Endothelial cell of umbilical vein (primary cell): ENCODE measurements around the gene TCF7L2. TPM values are rescaled to one million over a fixed set of nuclear protein-coding genes. Genes with fewer than 3 reads are reported as not detected.

Experiments used
- BruUV-seq: library from RNA; stranded (reverse); fragments of 400-500 nt; replicated peaks from 2 replicates; lab custom pipeline; 2021; lab: Mats Ljungman, UMichigan
- CTCF ChIA-PET: fragments of 300-600, 350-600 bp; sonication (Branson Sonifier 250); formaldehyde crosslinking; loops from one replicate; lab custom pipeline; 2021; ENCODE audit warnings: antibody characterized with exemption, inconsistent platforms; lab: Charles Lee
- POLR2A ChIA-PET: fragments of 300-600, 350-600 bp; sonication (Branson Sonifier 250); formaldehyde crosslinking; loops from one replicate; lab custom pipeline; 2021; ENCODE audit warnings: antibody characterized with exemption, inconsistent platforms; lab: Charles Lee
- DNase-seq: peaks from one replicate; pipeline ENCODE4 v3.0.0-alpha.2; 2011; ENCODE audit warnings: low read depth, low spot score
- FAIRE-seq: peaks from 2 replicates; lab custom pipeline; 2011; peaks lifted over from hg19 to GRCh38; lab: Jason Lieb, UNC
- H2AFZ ChIP-seq: 2 replicates; pipeline ENCODE4 v1.6.0; 2012; ENCODE audit warnings: low read depth, low read length, control low read depth, inconsistent platforms
- H3K27ac ChIP-seq: 2 replicates; pipeline ENCODE4 v1.5.1; 2011; ENCODE audit warnings: low read depth, mild to moderate bottlenecking, control low read depth, low read length, moderate library complexity; ENCODE audit not compliant: insufficient read depth
- H3K27me3 ChIP-seq, 2 experiments: 2 replicates each; pipeline versions ENCODE4 v1.6.0 to v1.6.1; 2011; ENCODE audit warnings: low read length in 2 of 2, mixed read lengths in 1 of 2; ENCODE audit not compliant: control insufficient read depth in 2 of 2, insufficient read depth in 2 of 2
- H3K36me3 ChIP-seq, 2 experiments: 2 replicates in 1 of 2; 3 replicates in 1 of 2; pipeline ENCODE4 v1.5.1; 2011; ENCODE audit warnings: low read length in 2 of 2, mild to moderate bottlenecking in 1 of 2, moderate library complexity in 1 of 2; ENCODE audit not compliant: control insufficient read depth in 2 of 2, insufficient read depth in 2 of 2; ENCODE audit errors: extremely low read depth in 1 of 2
- H3K4me1 ChIP-seq: 3 replicates; pipeline ENCODE4 v1.5.1; 2011; ENCODE audit warnings: mild to moderate bottlenecking, low read length; ENCODE audit not compliant: control insufficient read depth, insufficient read depth; ENCODE audit errors: extremely low read depth
- H3K4me2 ChIP-seq: 2 replicates; pipeline ENCODE4 v1.6.1; 2011; ENCODE audit warnings: low read length, control low read depth, mixed read lengths; ENCODE audit not compliant: insufficient read depth
- H3K4me3 ChIP-seq, 3 experiments: fragments of 200-600 bp in 1 of 3; sonication (generic), shearing (Covaris generic) in 1 of 3; replicated peaks in 1 of 3; 2 replicates each; pipeline ENCODE4 v1.5.1; 2011 to 2016; ENCODE audit warnings: control low read depth in 3 of 3, low read length in 3 of 3, mild to moderate bottlenecking in 2 of 3, inconsistent platforms in 1 of 3, low read depth in 1 of 3, moderate library complexity in 1 of 3; ENCODE audit not compliant: insufficient read depth in 1 of 3
- H3K79me2 ChIP-seq: 2 replicates; pipeline ENCODE4 v1.6.0; 2012; ENCODE audit warnings: low read length, inconsistent platforms; ENCODE audit not compliant: control insufficient read depth, insufficient read depth
- H3K9ac ChIP-seq: replicated peaks from 2 replicates; pipeline ENCODE3; 2011; ENCODE audit warnings: low read length, control low read depth; ENCODE audit not compliant: insufficient read depth; ENCODE audit errors: extremely low read depth
- H3K9me1 ChIP-seq: replicated peaks from 3 replicates; pipeline ENCODE4 v1.6.0; 2011; ENCODE audit warnings: mild to moderate bottlenecking, low read length; ENCODE audit not compliant: control insufficient read depth, insufficient read depth; ENCODE audit errors: extremely low read depth
- H3K9me3 ChIP-seq: replicated peaks from 2 replicates; pipeline ENCODE4 v1.5.1; 2012; ENCODE audit warnings: low read length, inconsistent platforms; ENCODE audit not compliant: control insufficient read depth, insufficient read depth
- H4K20me1 ChIP-seq: replicated peaks from 2 replicates; pipeline ENCODE3; 2011; ENCODE audit warnings: mild to moderate bottlenecking, low read length; ENCODE audit not compliant: control insufficient read depth, insufficient read depth; ENCODE audit errors: extremely low read depth
- EZH2 ChIP-seq: IDR thresholded peaks from 2 replicates; pipeline ENCODE4 v1.6.1; 2012; ENCODE audit warnings: borderline replicate concordance, low read depth, mild to moderate bottlenecking, moderate library complexity, low read length, inconsistent platforms; ENCODE audit not compliant: severe bottlenecking
- FOS ChIP-seq: IDR thresholded peaks from 2 replicates; pipeline ENCODE4 v1.6.1; 2011; ENCODE audit warnings: mild to moderate bottlenecking, low read length, moderate library complexity, borderline replicate concordance; ENCODE audit not compliant: insufficient read depth
- GATA2 ChIP-seq: IDR thresholded peaks from 2 replicates; pipeline ENCODE4 v1.7.0; 2011; ENCODE audit warnings: low read depth, mild to moderate bottlenecking, moderate library complexity, mixed read lengths, low read length; ENCODE audit not compliant: insufficient read length, insufficient read depth
- JUN ChIP-seq: IDR thresholded peaks from 2 replicates; pipeline ENCODE4 v1.6.1; 2011; ENCODE audit warnings: borderline replicate concordance, low read depth; ENCODE audit not compliant: insufficient read length, insufficient read depth
- MYC ChIP-seq: IDR thresholded peaks from one replicate; pipeline ENCODE4 v1.6.1; 2011; ENCODE audit warnings: mild to moderate bottlenecking, low read depth, low read length
- POLR2A ChIP-seq: IDR thresholded peaks from 2 replicates; pipeline ENCODE4 v1.6.1; 2012; ENCODE audit warnings: low read depth, mild to moderate bottlenecking, control low read depth, low read length
- POLR2AphosphoS5 ChIP-seq: IDR thresholded peaks from 2 replicates; pipeline ENCODE4 v1.6.1; 2012; ENCODE audit warnings: low read depth, mild to moderate bottlenecking, control low read depth, low read length, moderate library complexity; ENCODE audit not compliant: insufficient read depth
- dilution Hi-C: fragments of 300-500 bp; cut with MboI; formaldehyde crosslinking; loops from one replicate; pipeline ENCODE4 v1.15.0; 2019; ENCODE audit warnings: low sequenced_read_pairs; ENCODE audit not compliant: extremely low pct_ligation_motif_present
- intact Hi-C: fragments of 100-400 bp; cut with micrococcal nuclease; formaldehyde crosslinking; loops from one replicate; pipeline ENCODE4 v1.10.0; 2022
- polyA plus RNA-seq, 4 experiments: library from polyadenylated mRNA; depleted of rRNA in 3 of 4; stranded (reverse) in 3 of 4; unstranded in 1 of 4; fragments of >200 nt; gene quantifications; 2 replicates each; pipeline versions ENCODE4 v1.2.1 to v1.2.3, GENCODE V29; 2011 to 2012; ENCODE audit warnings: missing spikeins in 1 of 4
- total RNA-seq: library from RNA; stranded (reverse); gene quantifications from 2 replicates; pipeline ENCODE4 v1.2.3, GENCODE V29; 2021
- TF ChIP-seq, protein P1 (sequence below): IDR thresholded peaks from 2 replicates; pipeline ENCODE4 v1.6.1; 2011; ENCODE audit not compliant: insufficient read depth, insufficient read length
- TF ChIP-seq, protein P2 (sequence below), 2 donors: IDR thresholded peaks; 1 replicate in 1 of 2; 2 replicates in 1 of 2; pipeline ENCODE4 v1.5.1; 2011; ENCODE audit warnings: low read length in 2 of 2, mild to moderate bottlenecking in 2 of 2, moderate library complexity in 2 of 2, control low read depth in 1 of 2, inconsistent platforms in 1 of 2, low read depth in 1 of 2; ENCODE audit not compliant: insufficient read depth in 1 of 2; ENCODE audit errors: extremely low read depth in 1 of 2

The TCF7L2 gene
- total and polyA plus RNA-seq, 2 donors (not counting 3 experiments of a cell fraction or from before 2014, with no cell fraction given) = 9.9 to 21.8 TPM

DNA sequence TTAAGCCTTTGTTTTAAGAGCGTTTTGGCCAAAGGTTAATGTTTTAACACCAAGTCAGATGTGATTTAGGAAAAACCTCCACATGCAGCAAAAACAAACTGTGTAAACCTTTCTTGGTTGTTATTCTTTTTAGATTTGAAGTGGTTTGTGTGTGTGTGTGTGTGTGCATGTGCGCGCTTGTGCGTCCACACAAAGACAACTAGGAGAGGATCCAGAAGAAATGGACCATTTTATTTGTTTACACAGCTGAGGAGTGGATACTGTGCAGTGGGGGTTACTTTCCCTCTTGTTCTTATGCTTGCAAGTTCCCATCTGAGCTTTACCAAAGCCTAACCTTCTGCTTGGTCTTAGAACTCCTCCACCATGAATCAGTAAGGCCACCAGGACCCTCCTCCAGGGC, 20.0 kb downstream of the TCF7L2 start:
- FAIRE-seq (no peak), DNase-seq (peak; percentile 51)
- intact Hi-C loops (no loop called here), dilution Hi-C loops (no loop called here)
- H3K27me3 ChIP-seq = no peaks in the 10 kb centered on the region
- no peaks in the 10 kb centered on the region for H4K20me1 ChIP-seq
- H3K4me2 ChIP-seq = no peak overlapping the region
- no peaks in the 10 kb centered on the region for H3K9me3 ChIP-seq
- ChIA-PET CTCF (interaction anchor here (0.7 kb wide), 1 partner anchor 51 kb away, joined by 3 read pairs; no protein-coding TSS in a partner anchor), POLR2A (no interaction called here)
- H3K9ac ChIP-seq = no peak overlapping the region
- no peak overlapping the region for H3K4me3 ChIP-seq
- no peaks in the 10 kb centered on the region for H3K36me3 ChIP-seq
- BruUV-seq = no TSS peak
- no peak overlapping the region for H3K27ac ChIP-seq
- H3K4me1 ChIP-seq = peaks cover 8% of the 10 kb centered on the region
- peaks cover 26% of the 10 kb centered on the region for H3K79me2 ChIP-seq
- H2AFZ ChIP-seq = no peak overlapping the region
- TF ChIP-seq GATA2 (no peak), EZH2 (no peak), FOS (no peak), MYC (no peak), POLR2A (no peak)
- TF ChIP-seq, protein P1, sequence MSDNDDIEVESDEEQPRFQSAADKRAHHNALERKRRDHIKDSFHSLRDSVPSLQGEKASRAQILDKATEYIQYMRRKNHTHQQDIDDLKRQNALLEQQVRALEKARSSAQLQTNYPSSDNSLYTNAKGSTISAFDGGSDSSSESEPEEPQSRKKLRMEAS = no peak
- H3K9me1 ChIP-seq = no peaks in the 10 kb centered on the region

DNA sequence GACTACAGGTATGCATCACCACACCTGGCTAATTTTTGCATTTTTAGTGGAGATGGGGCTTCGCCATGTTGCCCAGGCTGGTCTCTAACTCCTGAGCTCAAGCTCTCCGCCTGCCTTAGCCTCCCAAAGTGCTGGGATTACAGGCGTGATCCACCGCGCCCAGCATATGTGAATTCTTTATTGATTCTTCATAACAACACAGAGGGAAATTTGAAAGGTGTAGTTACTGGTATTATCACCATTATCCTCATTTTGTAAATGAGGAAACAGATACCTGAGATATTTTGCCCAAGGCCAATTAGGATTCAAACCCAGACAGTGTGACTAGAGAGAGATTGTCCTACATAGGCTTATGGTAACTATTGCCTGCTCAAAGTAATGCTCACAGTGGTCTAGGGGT, 22.6 kb downstream of the TCF7L2 start:
- Histone ChIP-seq H3K27me3 (no peaks in the 10 kb centered on the region), H3K4me3 (no peak overlapping the region), H3K4me1 (no peaks in the 10 kb centered on the region), H3K9me3 (no peaks in the 10 kb centered on the region), H3K27ac (no peak overlapping the region), H3K4me2 (no peak overlapping the region), H3K9ac (no peak overlapping the region), H2AFZ (no peak overlapping the region), H3K9me1 (no peaks in the 10 kb centered on the region), H3K36me3 (no peaks in the 10 kb centered on the region), H3K79me2 (peaks cover 15% of the 10 kb centered on the region), H4K20me1 (no peaks in the 10 kb centered on the region)
- BruUV-seq = no TSS peak
- CTCF ChIA-PET = interaction anchor here (1.6 kb wide), 1 partner anchor 12 kb away, joined by 6 read pairs; no protein-coding TSS in a partner anchor
- POLR2A ChIA-PET = no interaction called here
- dilution Hi-C loops (no loop called here), intact Hi-C loops (no loop called here)
- DNase-seq (no peak), FAIRE-seq (no peak)
- no peak for TF ChIP-seq MYC
- TF ChIP-seq FOS = no peak
- TF ChIP-seq, protein P1 = no peak
- TF ChIP-seq, protein P2, sequence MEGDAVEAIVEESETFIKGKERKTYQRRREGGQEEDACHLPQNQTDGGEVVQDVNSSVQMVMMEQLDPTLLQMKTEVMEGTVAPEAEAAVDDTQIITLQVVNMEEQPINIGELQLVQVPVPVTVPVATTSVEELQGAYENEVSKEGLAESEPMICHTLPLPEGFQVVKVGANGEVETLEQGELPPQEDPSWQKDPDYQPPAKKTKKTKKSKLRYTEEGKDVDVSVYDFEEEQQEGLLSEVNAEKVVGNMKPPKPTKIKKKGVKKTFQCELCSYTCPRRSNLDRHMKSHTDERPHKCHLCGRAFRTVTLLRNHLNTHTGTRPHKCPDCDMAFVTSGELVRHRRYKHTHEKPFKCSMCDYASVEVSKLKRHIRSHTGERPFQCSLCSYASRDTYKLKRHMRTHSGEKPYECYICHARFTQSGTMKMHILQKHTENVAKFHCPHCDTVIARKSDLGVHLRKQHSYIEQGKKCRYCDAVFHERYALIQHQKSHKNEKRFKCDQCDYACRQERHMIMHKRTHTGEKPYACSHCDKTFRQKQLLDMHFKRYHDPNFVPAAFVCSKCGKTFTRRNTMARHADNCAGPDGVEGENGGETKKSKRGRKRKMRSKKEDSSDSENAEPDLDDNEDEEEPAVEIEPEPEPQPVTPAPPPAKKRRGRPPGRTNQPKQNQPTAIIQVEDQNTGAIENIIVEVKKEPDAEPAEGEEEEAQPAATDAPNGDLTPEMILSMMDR (IDR thresholded peaks at IDR 0.05; ENCODE audit: extremely low read depth in 1 of 2, insufficient read depth in 1 of 2, low read depth in 1 of 2, low read length in 2 of 2) = no peak
- TF ChIP-seq GATA2 = no peak
- no peak for TF ChIP-seq JUN
- TF ChIP-seq EZH2 = no peak
- TF ChIP-seq POLR2A = no peak
- TF ChIP-seq POLR2AphosphoS5 = no peak
